HepG2 (cell line): ENCODE measurements around the gene USP2. TPM values are rescaled to one million over a fixed set of nuclear protein-coding genes. Genes with fewer than 3 reads are reported as not detected.

Source experiments
- ATAC-seq: fragments of 200-7000 bp; cut with Tn5 transposase; 3 replicates; pipeline ENCODE4 v1.9.1; 2020; ENCODE audit warnings: mild to moderate bottlenecking, moderate library complexity
- BruUV-seq: library from RNA; stranded (reverse); fragments of 400-500 nt; replicated peaks from 2 replicates; lab custom pipeline; 2021; lab: Mats Ljungman, UMichigan
- CTCF ChIA-PET: fragments of 300-600 bp; formaldehyde crosslinking; extraction: SDS; loops from one replicate; lab custom pipeline; 2021; ENCODE audit warnings: low total read pairs, inconsistent platforms, low intra/inter-chr PET ratio; lab: Yijun Ruan, JAX
- POLR2A ChIA-PET: fragments of 350-600 bp; sonication (Branson Sonifier 250); formaldehyde crosslinking; loops from one replicate; lab custom pipeline; 2020; ENCODE audit warnings: antibody characterized with exemption, inconsistent platforms; lab: Yijun Ruan, JAX
- DNase-seq: peaks from one replicate; pipeline ENCODE4 v3.0.0-alpha.2; 2015; ENCODE audit warnings: low spot score
- FAIRE-seq: peaks from 3 replicates; lab custom pipeline; 2011; peaks lifted over from hg19 to GRCh38; lab: Jason Lieb, UNC
- H2AFZ ChIP-seq: one replicate; pipeline ENCODE4 v1.6.1; 2011; ENCODE audit warnings: low read length, inconsistent platforms
- H3K27ac ChIP-seq: fragments of 300-600 bp; 3 replicates; pipeline ENCODE4 v1.8.0; 2011; ENCODE audit warnings: mixed run types, mild to moderate bottlenecking, mixed read lengths, low read length, inconsistent platforms; ENCODE audit not compliant: insufficient read depth; ENCODE audit errors: extremely low read length
- H3K27me3 ChIP-seq, 2 experiments: fragments of 200-600 bp in 1 of 2; 2 replicates in 1 of 2; 3 replicates in 1 of 2; pipeline versions ENCODE4 v1.6.0 to v1.8.0; 2011; ENCODE audit warnings: low read length in 2 of 2, mild to moderate bottlenecking in 2 of 2, moderate library complexity in 2 of 2, inconsistent platforms in 1 of 2; ENCODE audit not compliant: insufficient read depth in 2 of 2, control insufficient read depth in 1 of 2
- H3K36me3 ChIP-seq, 2 experiments: fragments of 200-600 bp in 1 of 2; replicated peaks in 1 of 2; 2 replicates in 1 of 2; 3 replicates in 1 of 2; pipeline versions ENCODE4 v1.5.1 to v1.8.0; 2011; ENCODE audit warnings: low read length in 2 of 2, inconsistent platforms in 1 of 2; ENCODE audit not compliant: insufficient read depth in 2 of 2, control insufficient read depth in 1 of 2
- H3K4me1 ChIP-seq: 2 replicates; pipeline ENCODE4 v1.5.1; 2012; ENCODE audit warnings: low read length, inconsistent platforms; ENCODE audit not compliant: insufficient read depth
- H3K4me2 ChIP-seq: 2 replicates; pipeline ENCODE4 v1.6.0; 2011; ENCODE audit warnings: low read depth, low read length, inconsistent platforms
- H3K4me3 ChIP-seq, 3 experiments: fragments of 200-600 bp in 1 of 3; sonication (generic), shearing (Covaris generic) in 1 of 3; replicated peaks in 1 of 3; 2 replicates each; pipeline ENCODE4 v1.5.1; 2011 to 2016; ENCODE audit warnings: low read length in 3 of 3, inconsistent platforms in 2 of 3, low read depth in 2 of 3, mild to moderate bottlenecking in 2 of 3, control low read depth in 1 of 3, mixed read lengths in 1 of 3; ENCODE audit not compliant: insufficient read depth in 1 of 3
- H3K79me2 ChIP-seq: one replicate; pipeline ENCODE4 v1.6.1; 2011; ENCODE audit warnings: low read length, inconsistent platforms; ENCODE audit not compliant: insufficient read depth
- H3K9ac ChIP-seq: 2 replicates; pipeline ENCODE4 v1.6.0; 2011; ENCODE audit warnings: mild to moderate bottlenecking, low read depth, low read length, inconsistent platforms; ENCODE audit not compliant: insufficient read depth
- H3K9me3 ChIP-seq: 2 replicates; pipeline ENCODE4 v1.5.1; 2012; ENCODE audit warnings: mild to moderate bottlenecking, low read length
- H4K20me1 ChIP-seq: 2 replicates; pipeline ENCODE4 v1.6.0; 2011; ENCODE audit warnings: inconsistent platforms, mild to moderate bottlenecking, low read length, moderate library complexity; ENCODE audit not compliant: insufficient read depth
- BRCA1 ChIP-seq: sonication (generic); formaldehyde crosslinking; IDR thresholded peaks from 2 replicates; pipeline ENCODE4 v1.4.0; 2020; ENCODE audit warnings: missing genetic modification reagents
- HMGXB4 ChIP-seq, 2 experiments: sonication (generic) in 1 of 2; formaldehyde crosslinking in 1 of 2; IDR thresholded peaks; 2 replicates each; pipeline versions ENCODE4 v1.4.0 to v1.6.1; 2018 to 2020; ENCODE audit warnings: missing genetic modification reagents in 2 of 2, borderline replicate concordance in 1 of 2, low read depth in 1 of 2, mild to moderate bottlenecking in 1 of 2, missing biosample characterization in 1 of 2
- MIER2 ChIP-seq: IDR thresholded peaks from 2 replicates; pipeline ENCODE4 v1.6.1; 2016; ENCODE audit warnings: missing biosample characterization, missing genetic modification reagents
- ZMAT3 ChIP-seq: sonication (generic); formaldehyde crosslinking; conservative IDR thresholded peaks from 2 replicates; pipeline ENCODE4 v1.7.0; 2021; ENCODE audit warnings: missing genetic modification reagents
- ZNF318 ChIP-seq: sonication (generic); formaldehyde crosslinking; IDR thresholded peaks from 2 replicates; pipeline ENCODE4 v1.4.0; 2020; ENCODE audit warnings: mild to moderate bottlenecking, missing genetic modification reagents
- ZNF616 ChIP-seq: sonication (generic); formaldehyde crosslinking; IDR thresholded peaks from 2 replicates; pipeline ENCODE4 v1.5.0; 2020; ENCODE audit warnings: low read depth, mild to moderate bottlenecking, missing genetic modification reagents
- WGBS: methylation state at CpG from one replicate; pipeline ENCODE4 v1.1.6; 2017; ENCODE audit warnings: low lambda C conversion rate; 5-methylcytosine and 5-hydroxymethylcytosine counted together
- in situ Hi-C: cut with HindIII; loops from 2 replicates; pipeline ENCODE4 v1.10.0; 2017; ENCODE audit warnings: low pct_unique_long_range_greater_than_20kb; ENCODE audit not compliant: extremely low pct_ligation_motif_present
- intact Hi-C: fragments of 100-400 bp; cut with micrococcal nuclease; formaldehyde crosslinking; loops from one replicate; pipeline ENCODE4 v1.10.0; 2022; ENCODE audit not compliant: unreplicated experiment
- polyA plus RNA-seq, 8 experiments: library from polyadenylated mRNA; depleted of rRNA in 3 of 8; stranded (reverse) in 7 of 8; unstranded in 1 of 8; fragments of >200 nt; fragmentation: Illumina TruSeq in 4 of 8; extraction: Trizol in 4 of 8; gene quantifications; 2 replicates each; pipeline versions ENCODE4 v1.2.1 to v1.2.3, GENCODE V29; 2011 to 2016; ENCODE audit warnings: low read depth in 4 of 8, missing spikeins in 1 of 8, mixed read lengths in 1 of 8; ENCODE audit not compliant: insufficient read depth in 1 of 8
- total RNA-seq, 5 experiments: library from RNA; depleted of rRNA; stranded (reverse); fragments of >200 nt; fragmentation: Illumina TruSeq; extraction: Trizol; gene quantifications; 2 replicates each; pipeline ENCODE4 v1.2.3, GENCODE V29; 2016; ENCODE audit warnings: low read depth in 1 of 5
- TF ChIP-seq, protein P1 (sequence below), 2 experiments: IDR thresholded peaks; 2 replicates each; pipeline ENCODE4 v1.6.1; 2011 to 2012; ENCODE audit warnings: low read length in 2 of 2, borderline replicate concordance in 1 of 2, low read depth in 1 of 2, mild to moderate bottlenecking in 1 of 2, moderate library complexity in 1 of 2
- TF ChIP-seq, protein P2 (sequence below): sonication (generic); formaldehyde crosslinking; IDR thresholded peaks from 2 replicates; pipeline ENCODE4 v1.4.0; 2020; ENCODE audit warnings: mild to moderate bottlenecking, missing genetic modification reagents

Gene USP2
- total and polyA plus RNA-seq, 2 of the 13 experiments (the other 11 are each of a cell fraction or from before 2014, with no cell fraction given), result 2.5 to 6.0 TPM

DNA sequence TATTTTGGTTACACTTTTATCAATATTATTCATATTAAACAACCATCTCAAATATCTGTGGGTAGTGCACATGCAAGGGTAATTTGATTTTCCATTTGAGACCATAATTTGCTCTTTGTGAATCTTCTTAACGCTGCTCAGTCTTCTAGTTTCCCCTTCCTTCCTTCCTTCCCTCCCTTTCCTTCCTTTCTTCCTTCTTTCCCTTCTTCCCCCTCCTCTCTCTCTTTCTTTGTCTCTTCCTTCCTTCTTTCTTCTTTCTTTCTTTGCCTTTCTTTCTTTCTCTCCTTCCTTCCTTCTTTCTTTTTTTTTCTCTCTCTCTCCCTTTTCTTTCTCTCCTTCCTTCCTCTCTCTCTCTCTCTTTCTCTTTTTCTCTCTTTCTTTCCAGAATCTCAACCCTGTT lies 51.3 kb downstream of the USP2 start (continued):
- no peak for TF ChIP-seq ZNF318 (CRISPR knock-in tag)
- no peak for TF ChIP-seq ZMAT3

DNA sequence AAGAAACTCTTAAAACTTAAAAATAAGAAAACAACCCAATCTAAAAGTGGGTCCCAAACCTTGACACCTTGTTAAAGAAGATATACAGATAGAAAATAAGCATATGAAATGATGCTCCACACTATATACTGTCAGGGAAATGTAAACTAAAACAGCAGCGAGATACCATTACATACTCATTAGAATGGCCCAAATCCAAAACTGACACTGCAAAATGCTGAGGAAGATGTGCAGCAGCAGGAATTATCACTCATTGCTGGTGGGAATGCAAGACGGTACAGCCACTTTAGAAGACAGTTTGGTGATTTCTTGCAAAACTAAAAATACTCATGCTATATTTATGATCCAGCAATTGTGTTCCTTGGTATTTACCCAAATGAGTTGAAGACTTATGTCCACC lies 52.2 kb downstream of the USP2 start:
- 8% methylated on average over 2 of the region's 2 CpGs for WGBS
- in situ Hi-C loops, result no loop called here
- intact Hi-C loops, result loop anchor here (10.0 kb wide), 1 partner anchor 125 kb away; the partner anchor contains the start of gene CBL
- POLR2A ChIA-PET, result interaction anchor here (0.7 kb wide), 1 partner anchor 1392 kb away, joined by 3 read pairs; no protein-coding TSS in a partner anchor
- Histone ChIP-seq H3K36me3 (no peaks in the 10 kb centered on the region), H3K4me2 (no peak overlapping the region), H3K4me3 (no peak overlapping the region), H3K27ac (no peak overlapping the region), H3K4me1 (peaks cover 16% of the 10 kb centered on the region; the same call in 1 of the 2 replicates), H3K9me3 (no peaks in the 10 kb centered on the region), H4K20me1 (no peaks in the 10 kb centered on the region), H3K9ac (no peak overlapping the region), H3K27me3 (no peaks in the 10 kb centered on the region; a peak in 1 of 5 replicates), H3K79me2 (no peaks in the 10 kb centered on the region), H2AFZ (no peak overlapping the region)
- no peak for FAIRE-seq
- BruUV-seq, result no TSS peak
- no peak for ATAC-seq
- no peak for DNase-seq
- CTCF ChIA-PET, result no interaction called here
- TF ChIP-seq BRCA1 (CRISPR knock-in tag) (no peak), HMGXB4 (CRISPR knock-in tag; IDR thresholded peaks at IDR 0.05; ENCODE audit: borderline replicate concordance in 1 of 2, low read depth in 1 of 2) (no peak), ZNF616 (CRISPR knock-in tag) (no peak), MIER2 (no peak)
- TF ChIP-seq, protein P1, sequence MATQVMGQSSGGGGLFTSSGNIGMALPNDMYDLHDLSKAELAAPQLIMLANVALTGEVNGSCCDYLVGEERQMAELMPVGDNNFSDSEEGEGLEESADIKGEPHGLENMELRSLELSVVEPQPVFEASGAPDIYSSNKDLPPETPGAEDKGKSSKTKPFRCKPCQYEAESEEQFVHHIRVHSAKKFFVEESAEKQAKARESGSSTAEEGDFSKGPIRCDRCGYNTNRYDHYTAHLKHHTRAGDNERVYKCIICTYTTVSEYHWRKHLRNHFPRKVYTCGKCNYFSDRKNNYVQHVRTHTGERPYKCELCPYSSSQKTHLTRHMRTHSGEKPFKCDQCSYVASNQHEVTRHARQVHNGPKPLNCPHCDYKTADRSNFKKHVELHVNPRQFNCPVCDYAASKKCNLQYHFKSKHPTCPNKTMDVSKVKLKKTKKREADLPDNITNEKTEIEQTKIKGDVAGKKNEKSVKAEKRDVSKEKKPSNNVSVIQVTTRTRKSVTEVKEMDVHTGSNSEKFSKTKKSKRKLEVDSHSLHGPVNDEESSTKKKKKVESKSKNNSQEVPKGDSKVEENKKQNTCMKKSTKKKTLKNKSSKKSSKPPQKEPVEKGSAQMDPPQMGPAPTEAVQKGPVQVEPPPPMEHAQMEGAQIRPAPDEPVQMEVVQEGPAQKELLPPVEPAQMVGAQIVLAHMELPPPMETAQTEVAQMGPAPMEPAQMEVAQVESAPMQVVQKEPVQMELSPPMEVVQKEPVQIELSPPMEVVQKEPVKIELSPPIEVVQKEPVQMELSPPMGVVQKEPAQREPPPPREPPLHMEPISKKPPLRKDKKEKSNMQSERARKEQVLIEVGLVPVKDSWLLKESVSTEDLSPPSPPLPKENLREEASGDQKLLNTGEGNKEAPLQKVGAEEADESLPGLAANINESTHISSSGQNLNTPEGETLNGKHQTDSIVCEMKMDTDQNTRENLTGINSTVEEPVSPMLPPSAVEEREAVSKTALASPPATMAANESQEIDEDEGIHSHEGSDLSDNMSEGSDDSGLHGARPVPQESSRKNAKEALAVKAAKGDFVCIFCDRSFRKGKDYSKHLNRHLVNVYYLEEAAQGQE (IDR thresholded peaks at IDR 0.05; ENCODE audit: borderline replicate concordance in 1 of 2, low read depth in 1 of 2, low read length in 2 of 2), result no peak
- TF ChIP-seq, protein P2, sequence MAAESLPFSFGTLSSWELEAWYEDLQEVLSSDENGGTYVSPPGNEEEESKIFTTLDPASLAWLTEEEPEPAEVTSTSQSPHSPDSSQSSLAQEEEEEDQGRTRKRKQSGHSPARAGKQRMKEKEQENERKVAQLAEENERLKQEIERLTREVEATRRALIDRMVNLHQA, result no peak
